ENCODE measurements around the gene CYS1.

- no peak for TF ChIP-seq CTCF (IDR thresholded peaks at IDR 0.05; ENCODE audit: low read length)
- 0 out of 2 replicates have a peak, but pooled peaks have one; percentile 49 for TF ChIP-seq EZH2 (IDR thresholded peaks at IDR 0.05; ENCODE audit: borderline replicate concordance, low read length)
Measured at GRCh38 chr2:10079266-10079869, 843 bp downstream of the CYS1 start.

Measured in OCI-LY1 (cell line).